NCI-H1105 (cell line): Measurements from ENCODE around the gene DEFB124.
"Not testable (repeated sequence)": the region's sequence is repeated elsewhere in the genome, so short reads cannot be mapped to it uniquely, and the experiment has no call there.

Source experiments
- DNase-seq: peaks from one replicate; lab custom pipeline; 2025; lab: John Stamatoyannopoulos, UW

The DEFB124 gene, protein sequence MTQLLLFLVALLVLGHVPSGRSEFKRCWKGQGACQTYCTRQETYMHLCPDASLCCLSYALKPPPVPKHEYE

GRCh38 chr20:31474758-31475427 is at the start of gene DEFB124, which contains the start of gene REM1:
Gene DEFB124, minus strand, starts transcription at chr20:31475127. Its CDS starts 2,114 bp downstream, at chr20:31473013.
Gene REM1, plus strand, starts transcription at chr20:31475288. Its CDS starts 1,158 bp downstream, at chr20:31476446.
- DNase-seq, result no peak

GRCh38 chr20:31523361-31524283 is 48.7 kb upstream of the DEFB124 start:
- DNase-seq, result no peak

- DNase-seq, result no peak
Measured at GRCh38 chr20:31522731-31523130, 47.8 kb upstream of the DEFB124 start.

GRCh38 chr20:31521267-31521666 is 46.3 kb upstream of the DEFB124 start:
- DNase-seq, result not testable (repeated sequence)

DNA sequence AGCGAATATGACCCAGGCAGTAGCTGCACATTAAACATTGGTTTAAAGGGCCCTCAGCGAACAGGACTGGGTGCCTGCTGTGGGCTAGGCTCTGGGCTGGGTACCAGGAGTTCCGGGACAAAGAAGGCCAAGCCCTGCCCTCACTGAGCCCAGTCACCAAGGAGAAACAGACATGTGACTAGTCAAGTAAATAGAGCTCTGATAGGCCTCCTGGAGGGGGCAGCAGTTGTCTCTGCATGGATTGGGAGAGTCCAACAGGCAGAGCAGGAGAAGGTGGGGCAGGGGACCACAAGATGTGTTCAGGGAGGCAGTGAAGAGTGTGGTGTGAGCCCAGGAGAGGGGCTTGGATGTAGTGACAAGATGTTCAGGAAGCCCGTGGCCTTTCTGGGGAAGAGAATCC is 42.4 kb upstream of the DEFB124 start:
- no peak for DNase-seq

DNA sequence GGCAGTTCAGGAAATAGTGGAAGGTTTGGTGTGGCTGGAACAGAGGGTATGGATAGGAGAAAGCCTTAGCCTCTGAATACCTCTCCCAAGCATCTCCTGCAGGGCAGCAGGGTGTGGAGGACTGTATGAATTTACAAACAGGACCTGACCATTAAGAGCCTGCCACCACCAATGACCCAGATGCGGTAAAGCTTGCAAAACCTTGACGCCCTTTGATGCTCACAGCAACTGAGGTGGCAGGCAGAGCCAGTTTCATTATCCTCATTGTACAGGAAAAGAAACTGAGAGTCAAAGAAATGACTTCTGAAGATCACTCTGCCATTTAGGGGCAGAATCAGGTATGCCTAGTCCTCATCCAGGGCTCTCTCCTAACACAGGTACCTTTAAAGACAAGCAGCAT is 41.7 kb upstream of the DEFB124 start:
- no peak for DNase-seq

DNA sequence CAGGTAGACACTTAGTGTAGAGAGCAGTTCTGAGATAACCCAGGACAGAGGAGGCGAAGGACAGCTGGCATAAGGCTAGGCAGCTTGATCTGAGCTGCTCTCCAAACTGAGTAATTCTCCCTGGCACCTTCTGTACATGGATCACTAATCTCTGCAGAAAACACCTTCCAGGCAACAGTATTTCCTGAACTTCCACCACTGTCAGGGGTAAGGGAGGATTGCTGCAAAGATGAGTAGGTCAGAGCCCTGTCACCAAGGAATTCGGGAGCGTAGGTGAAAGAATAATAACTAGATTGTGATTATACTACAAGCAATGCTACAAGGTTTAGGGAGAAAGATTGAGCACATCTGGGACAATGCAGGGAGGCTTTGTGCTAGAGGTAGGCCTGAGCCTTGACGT is 41.2 kb upstream of the DEFB124 start:
- no peak for DNase-seq

DNA sequence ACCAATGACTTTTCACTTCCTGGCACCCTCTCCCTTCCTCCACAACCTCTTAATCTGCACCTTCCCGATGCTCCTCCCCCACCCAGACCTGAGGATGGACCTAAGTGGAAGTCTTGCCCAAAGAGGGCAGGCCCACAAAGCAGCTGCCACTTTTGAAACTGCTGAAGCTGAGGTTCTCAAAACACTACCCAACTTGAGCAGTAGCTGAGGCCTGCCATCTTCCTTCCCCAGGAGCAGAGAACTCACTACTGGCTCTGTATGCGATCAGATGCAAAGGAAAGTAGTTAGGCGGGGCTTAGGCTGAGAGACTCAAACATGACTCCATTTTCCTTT is 40.8 kb upstream of the DEFB124 start:
- DNase-seq, result no peak

DNA sequence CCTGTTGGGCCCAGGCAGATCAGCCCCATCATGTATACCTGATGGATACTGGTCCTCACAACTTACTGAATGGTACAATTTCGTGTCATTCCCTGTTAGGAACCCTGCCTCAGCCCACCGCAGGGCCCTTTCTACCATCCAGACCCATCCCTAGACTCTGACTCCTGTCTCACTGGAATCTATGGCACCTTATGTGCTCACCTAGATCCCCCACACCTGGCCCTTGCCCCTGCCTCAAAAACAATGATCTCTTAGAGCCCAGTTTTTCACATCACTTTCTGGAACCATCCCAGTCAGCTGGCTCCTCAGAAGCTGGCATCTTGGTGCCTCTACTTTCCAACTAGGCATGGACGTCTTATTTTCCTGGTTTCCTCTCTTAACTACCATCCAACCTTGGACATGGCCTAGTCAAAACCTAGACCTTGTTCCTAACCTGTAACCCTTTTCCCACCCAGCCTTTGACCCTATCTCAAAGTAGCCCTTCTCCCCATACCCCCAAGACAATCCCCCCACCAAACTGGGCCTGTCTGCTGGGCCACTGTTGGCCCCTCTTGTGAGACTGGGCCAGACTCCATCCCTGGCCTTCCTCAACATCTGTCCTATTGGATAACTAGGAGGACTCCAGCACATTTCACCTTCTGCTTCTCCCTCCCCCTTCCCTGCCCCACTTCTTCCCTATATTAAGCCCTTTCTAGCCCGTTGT is 40.3 kb upstream of the DEFB124 start:
- DNase-seq, result no peak

DNA sequence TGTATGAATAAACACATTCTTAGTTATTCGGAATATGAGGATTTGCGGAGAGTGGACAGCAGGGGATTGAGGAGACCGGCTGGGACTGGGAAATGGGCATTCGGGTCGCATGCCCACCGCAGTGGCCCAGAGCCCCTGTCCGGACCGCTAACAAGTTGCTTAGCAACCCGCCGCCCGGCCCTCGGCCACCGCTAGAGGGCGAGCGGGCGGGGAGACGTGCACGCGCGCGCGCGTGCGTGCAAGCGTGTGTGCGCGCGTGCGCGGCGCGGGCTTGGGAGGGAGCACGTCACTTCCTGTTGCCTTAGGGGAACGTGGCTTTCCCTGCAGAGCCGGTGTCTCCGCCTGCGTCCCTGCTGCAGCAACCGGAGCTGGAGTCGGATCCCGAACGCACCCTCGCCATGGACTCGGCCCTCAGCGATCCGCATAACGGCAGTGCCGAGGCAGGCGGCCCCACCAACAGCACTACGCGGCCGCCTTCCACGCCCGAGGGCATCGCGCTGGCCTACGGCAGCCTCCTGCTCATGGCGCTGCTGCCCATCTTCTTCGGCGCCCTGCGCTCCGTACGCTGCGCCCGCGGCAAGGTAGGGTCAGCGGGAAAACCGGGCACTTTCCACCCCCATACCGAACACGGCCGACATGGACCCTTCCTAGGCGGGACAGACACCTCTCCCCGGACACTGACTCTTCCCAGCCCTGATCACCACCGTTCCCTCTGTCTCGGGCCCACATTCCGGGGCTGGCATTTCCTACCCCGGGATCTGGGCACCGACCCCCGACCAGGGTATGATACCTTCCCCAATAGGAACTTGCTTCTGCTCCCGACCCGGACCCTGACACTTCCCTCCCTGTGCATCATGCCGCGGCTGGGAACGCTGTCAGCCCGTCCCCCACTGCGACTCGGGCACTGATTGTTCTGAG is 39.5 kb upstream of the DEFB124 start, which contains the start of gene HM13:
Gene HM13 (plus strand): TSS at position 289 of the 918 bp plus-strand sequence. CDS start 110 bp downstream, at position 399.
- peak; percentile 94 for DNase-seq

DNA sequence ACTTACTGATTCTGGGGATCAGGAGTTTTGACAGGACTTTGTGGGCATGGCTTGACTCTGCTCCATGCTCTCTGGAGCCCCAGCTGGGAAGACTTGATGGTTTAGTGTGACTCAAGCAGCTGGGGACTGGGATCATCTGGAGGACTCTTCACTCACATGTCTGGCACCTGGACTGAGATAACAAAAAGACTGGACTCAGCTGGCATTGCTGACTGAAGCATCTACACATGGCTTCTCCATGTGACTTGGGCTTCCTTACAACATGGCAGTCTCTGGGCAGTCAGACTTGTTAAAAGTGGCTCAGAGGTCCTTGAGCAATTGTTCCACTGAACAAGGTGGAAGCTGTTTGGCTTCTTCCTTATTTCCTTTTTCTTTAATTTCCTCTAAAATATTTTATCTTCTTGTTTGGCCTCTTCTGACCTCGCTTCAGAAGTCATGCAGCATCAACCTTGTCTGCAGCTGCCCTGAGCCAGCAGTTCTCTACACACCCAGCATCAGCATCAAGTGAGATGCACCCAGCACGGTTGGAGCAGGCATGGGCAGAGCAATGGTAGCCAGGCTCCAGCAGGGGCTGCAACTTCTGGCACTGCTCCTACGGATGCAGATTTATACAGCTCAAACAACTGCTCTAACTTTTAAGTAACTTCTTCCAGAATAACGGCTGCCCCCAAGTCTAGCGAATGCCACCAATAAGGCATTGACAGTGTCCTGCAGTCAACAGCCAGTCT is 33.8 kb upstream of the DEFB124 start:
- no peak for DNase-seq

DNA sequence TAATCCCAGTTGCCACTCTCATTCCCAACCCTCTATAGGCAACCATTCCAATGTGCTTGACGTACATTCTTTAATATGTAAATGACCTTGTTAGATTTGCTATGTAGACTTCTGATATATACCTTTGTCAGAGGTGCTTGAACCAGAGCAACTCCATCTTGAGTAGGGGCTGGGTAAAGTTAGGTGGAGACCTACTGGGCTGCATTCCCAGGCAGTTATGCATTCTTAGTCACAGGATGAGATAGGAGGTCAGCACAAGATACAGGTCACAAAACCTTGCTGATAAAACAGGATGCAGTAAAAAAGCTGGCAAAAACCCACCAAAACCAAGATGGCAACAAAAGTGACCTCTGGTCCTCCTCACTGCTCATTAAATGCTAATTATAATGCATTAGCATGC is 31.0 kb upstream of the DEFB124 start:
- DNase-seq, result no peak

GRCh38 chr20:31502884-31503673 is 28.2 kb upstream of the DEFB124 start:
- DNase-seq, result peak; percentile 78

- no peak for DNase-seq
Measured at GRCh38 chr20:31500527-31500926, 25.6 kb upstream of the DEFB124 start.

DNA sequence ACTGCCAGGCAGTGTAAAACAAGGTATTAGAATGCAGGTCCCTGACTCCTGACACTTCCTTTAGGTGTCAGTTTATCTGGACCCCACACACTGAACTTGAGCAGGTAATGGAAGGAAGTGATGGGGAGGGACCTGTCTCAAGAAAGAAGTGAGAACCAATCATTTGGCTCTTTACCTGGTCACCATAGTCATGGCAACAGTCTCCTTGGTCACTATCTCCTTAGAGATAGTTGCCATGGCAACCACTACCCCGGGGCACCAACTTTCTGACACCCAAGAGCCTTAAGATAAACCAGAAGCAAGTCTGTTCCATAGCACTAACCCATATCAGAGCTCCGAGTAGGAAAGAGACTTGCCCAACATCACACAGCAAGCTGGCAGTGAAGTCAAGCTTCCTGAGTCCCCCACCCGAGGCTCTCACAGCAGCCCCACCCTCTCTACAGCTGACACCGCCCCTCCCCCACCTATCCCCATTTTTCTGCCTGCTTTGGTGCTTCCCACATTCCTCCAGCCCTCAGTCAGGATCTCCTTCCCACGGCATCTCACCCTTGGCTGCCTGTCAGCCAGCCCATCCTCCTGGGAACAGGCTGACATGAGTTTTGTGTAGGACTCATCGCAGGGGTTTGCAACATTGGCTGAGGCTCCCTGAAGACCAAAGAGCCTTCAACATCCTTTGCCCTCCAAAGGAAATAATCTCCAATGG is 23.1 kb upstream of the DEFB124 start:
- peak; percentile 21 for DNase-seq

DNA sequence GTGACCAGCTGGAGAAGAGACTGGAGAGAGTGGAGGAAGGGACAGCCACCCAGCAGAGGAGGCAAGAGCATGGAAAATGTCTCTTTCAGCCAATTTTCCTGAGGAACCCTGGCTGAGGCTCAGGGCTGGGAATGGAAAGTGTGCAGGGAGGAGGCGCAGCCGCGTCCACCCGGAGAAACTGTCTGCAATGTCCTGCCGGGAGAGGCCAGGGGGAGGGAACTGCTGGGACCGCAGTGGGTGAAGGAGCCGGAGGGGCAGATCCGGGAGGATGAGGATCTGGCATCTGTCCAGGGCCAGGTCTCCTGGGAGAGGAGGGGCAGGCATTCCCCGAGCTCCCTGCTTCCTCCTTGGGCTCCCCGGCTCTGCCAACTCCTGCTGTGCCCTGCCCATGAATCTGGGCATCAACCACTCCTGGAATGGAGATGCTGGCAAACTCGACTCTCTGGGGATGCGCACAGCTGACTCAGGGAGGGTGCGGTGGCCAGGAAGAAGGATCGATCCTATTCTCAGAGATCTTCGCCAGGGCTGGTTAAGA is 21.9 kb upstream of the DEFB124 start:
- DNase-seq, result peak; percentile 37

DNA sequence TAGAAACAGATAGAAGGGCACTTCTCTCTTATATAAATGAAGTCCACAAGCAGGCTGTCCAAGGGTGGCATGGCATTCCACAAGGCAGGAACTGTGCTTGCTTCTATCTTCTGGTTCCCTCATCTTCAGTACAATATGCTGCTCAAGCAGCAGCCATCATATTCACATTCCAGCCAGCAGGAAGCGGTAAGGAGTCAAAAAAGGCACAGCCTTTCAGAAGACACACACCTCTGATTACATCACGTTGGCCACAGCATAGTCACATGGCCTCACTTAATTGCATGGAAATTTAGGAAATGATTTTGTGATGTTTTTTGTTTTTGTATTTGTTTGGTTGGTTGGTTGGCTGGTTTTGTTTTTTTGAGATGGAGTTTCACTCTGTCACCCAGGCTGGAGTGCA is 19.2 kb upstream of the DEFB124 start:
- DNase-seq, result no peak

- DNase-seq, result no peak
Measured at GRCh38 chr20:31490752-31491151, 15.8 kb upstream of the DEFB124 start.

DNA sequence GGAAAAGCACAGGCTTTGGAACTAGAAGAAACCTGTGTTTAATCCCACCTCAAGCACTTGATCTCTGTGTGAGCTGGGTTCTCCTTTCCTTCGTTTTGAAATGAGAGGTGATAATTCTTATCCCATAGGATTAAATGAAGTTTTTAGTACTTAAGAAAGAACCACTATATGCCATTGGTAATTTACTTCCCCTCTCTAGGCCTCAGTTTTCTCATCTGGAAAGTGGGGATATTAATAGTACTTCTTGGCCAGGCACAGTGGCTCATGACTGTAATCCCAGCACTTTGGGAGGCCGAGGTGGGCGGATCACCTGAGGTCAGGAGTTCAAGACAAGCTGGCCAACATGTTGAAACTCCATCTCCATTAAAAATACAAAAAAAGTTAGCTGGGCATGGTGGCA is 14.2 kb upstream of the DEFB124 start:
- no peak for DNase-seq
